Stimulated activated CD8-positive, alpha-beta memory T cell treated with anti-CD3 and anti-CD28 coated beads, Interleukin-12 subunit alpha, Interleukin-12 subunit beta, amount 100 ng/mL, for 24 hours (primary cell): Measurements from ENCODE around the gene MEIS3.

Source experiments
- DNase-seq: peaks from one replicate; pipeline ENCODE4 v3.0.0-alpha.2; 2020; ENCODE audit errors: extremely low read depth

Gene MEIS3

DNA sequence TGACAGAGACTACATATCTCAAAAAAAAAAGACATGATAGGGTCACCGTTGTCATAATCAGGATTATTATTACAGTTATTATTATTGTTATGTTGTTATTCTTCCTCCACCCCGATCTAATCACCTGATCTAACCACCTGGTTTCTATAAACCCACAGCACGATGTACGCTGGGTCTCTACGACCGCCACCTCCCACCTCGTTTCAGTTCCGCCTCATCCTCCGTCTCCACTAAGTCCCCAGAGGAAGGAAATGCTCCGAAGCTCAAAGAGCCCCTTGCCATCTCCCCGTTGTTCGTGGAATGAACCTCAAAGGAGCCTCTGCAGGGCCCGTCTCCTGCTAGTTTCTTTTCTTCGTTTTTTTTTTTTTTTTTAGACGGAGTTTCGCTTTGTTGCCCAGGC lies 15.9 kb upstream of the MEIS3 start:
- DNase-seq, result no peak

DNA sequence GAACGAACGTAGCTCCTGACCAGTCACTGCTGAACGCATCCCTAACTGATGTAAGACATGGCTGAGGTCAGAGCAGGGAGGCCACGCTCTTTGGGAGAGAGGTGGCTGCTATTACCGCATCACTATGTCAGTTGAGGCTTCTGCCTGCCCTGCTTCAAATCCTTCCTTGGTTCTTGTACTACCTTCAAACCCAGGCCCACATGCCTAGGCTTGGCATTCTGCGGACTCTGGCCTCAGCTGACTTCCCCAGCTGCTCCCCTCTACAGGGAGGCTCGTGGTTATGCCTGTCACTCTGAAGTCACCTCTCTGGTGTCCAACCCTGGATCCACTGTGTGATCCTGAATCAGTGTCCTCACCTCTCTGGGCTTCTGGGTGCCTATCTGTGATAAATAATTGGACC lies 14.8 kb upstream of the MEIS3 start:
- DNase-seq, result no peak

DNA sequence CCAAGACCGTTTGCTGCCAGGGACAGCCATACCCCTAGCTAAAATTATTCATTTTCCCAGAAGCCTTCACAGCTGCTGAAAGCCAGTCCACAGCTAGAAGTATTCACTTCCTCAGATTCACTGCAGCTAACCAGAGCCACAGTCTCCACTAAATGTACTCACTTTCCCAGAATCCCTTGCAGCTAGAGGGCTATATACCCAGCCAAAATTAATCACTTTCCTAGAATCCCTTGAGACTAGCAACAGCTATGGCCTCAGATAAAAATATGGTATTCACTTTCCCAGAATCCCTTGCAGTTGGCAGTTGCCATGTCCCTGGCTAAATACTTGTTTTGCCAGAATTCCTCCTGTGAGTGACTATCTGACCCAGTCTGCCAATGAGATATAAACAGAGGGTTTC lies 13.8 kb upstream of the MEIS3 start:
- no peak for DNase-seq

DNA sequence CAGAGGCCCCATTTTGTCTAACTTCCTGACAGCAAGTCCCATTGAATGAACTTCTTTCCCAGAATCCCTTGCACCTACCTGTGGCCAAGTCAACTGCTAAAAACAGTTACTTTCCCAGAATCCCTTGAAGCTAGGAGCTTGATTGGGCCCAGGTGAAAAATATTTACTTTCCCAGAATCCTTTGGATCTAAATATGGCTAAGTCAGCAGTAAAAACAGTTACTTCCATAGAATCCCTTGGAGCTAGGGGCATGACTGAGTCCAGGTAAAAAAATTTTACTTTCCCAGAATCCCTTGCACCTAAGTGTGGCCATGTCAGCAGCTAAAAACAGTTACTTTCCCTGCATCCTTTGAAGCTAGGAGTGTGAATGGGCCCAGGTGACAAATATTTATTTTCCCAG lies 13.2 kb upstream of the MEIS3 start:
- DNase-seq, result no peak

DNA sequence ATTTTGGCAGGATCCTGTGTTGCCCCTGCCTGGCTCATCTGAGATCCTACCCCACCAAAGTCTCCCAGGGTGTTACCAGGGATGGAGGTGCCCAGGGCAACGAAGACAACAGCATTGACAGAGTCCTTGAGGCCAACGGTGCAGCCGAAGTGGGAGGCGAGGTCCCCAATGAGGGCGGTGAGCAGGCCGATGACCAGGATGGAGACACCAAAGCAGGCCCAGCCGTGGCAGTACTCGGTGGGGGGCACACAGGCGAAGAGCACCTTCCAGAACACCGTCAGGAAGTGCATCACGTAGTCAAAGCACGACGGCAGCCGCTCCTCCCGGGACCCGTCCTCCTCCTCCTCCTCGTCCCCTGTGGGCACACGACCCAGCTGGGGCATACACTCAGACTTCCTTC lies 12.8 kb upstream of the MEIS3 start:
- no peak for DNase-seq

DNA sequence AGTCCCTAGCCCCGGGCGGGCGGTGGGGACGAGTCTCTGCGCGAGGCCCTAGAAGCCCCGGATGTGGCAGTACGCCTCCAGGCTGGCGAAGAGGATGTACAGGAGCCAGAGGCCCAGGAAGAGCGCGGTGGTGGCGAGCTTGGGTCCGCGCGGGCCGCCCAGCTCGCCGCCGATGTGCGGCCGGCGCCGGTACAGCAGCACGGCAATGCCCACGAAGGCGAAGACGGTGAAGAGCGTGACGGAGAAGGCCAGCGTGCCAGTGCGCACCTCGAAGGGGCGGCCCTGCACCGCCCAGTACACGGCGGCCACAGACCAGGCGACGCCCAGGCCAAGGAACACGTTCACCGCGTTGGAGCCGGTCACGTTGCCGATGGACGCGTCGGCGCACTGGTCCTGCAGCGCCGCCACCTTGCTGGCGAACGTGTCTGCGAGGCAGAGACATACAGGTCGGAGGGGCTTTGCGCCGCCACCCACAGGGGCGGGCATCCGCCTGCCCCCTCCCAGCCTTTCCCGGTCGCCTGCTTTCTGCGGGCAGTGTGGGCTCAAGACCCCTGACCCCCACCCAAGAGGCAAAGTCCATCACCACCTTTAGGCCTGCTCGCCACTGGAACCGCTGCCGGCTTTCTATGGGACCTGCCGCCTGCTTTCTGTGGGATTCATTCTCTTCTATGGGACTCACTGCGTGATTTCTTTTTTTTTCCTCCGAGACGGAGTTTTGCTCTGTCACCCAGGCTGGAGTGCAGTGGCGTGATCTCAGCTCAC lies 10.9 kb upstream of the MEIS3 start:
- no peak for DNase-seq

DNA sequence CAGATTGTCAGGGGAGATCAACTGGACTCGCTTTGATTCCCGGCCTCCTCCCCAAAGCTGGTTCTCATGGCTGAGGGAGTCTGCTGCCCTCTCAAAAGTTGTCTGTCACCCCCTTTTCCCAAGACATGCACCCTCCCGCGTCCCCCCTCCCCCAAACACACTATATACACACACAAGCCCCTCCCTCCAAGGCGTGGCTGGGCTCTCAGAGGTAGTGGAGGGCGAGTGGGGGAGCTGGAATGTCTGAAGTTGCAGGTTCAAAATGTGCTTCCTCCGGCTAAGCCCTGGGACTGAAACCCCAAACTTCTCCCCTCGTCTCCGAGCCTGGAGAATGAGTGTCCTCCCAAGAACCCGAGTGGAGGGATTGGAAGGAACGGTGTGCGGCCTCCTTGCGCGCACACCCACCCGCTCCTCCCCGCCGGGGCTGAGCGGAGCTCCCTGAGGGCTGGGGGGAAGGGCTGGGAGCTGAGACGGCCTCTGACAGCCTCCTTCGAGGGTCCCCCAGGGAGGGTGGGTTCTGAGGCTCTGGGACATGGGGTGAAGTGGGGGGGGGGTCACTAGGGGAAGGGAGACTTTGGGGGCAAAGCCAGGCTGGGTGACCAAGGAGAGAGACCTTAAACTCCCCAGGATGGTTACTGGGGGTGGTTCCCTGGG lies 9.9 kb upstream of the MEIS3 start:
- DNase-seq, result no peak

DNA sequence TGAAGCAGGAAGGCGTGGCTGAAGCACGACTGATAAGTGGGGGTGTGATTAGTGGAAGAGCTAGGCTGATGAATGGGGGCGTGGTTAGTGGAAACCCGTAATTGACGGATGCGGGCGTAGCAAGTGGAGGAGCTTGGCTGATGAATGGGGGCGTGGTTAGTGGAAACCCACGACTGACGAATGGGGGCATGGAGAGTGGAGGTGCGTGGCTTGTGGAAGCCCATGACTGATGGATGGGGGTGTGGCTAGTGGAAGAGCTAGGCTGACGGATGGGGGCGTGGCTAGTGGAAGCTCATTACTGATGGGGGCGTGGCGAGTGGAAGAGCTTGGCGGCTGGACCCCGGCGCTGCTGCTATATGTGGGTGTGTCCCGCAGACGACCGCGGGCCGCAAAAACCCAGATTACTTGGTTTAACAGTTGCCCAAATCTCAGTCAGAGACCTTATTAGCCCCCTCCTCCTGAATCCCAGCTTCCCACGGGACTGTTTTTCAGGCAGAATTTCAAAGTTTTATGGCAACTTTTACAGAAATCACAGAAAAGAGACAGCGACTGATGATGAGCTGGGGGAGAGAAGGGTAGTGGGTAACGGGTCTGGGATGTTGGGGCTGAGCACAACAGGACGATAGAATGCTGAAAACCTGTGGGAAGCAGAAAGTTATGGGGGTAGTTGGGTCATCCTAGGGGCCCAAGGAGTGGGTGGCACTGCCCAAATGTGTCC lies 9.0 kb upstream of the MEIS3 start:
- DNase-seq, result peak; percentile 56

DNA sequence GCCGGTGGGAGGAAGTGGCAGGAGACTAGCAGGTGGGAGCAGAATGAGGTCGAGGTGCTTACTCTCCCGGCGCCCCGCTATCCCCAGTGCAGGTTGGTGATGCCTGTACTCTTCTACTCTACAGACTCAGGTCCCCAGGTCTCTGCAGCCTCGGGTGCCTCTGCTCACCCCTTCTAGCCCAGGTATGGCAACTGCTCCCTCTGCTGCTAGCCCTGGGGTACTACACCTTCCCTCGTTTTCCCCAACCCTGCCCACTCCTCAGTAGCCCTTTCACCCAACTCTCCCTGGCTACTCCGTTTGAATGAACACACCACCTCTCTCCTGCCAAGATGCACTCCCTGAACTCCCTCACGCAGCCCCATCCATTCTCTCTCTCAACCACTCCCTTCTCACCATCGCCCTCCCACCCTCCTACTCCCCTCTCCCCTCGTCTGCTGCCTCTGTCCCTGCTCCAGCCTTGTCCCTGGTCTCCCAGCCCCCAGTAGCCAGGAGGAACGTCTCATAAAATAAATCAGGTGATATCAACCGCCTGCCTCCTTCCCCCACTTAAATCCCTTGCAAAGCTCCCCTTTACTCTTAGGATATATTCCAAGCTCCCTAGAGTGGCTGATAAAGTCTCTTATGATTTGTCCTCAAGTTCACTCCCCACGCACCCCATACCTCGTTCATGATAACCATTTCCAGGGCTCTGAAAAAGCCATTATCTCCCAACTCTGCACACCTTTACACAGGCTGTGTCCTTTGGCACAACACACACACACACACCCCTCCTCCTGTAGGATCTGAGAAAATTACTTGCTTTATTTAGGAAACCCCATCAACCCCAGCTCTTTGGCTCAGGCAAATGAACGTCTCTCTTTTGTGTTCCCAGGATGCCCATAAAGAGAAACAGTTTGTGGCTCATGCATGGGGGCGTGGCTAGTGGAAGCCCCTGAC lies 8.2 kb upstream of the MEIS3 start:
- no peak for DNase-seq

DNA sequence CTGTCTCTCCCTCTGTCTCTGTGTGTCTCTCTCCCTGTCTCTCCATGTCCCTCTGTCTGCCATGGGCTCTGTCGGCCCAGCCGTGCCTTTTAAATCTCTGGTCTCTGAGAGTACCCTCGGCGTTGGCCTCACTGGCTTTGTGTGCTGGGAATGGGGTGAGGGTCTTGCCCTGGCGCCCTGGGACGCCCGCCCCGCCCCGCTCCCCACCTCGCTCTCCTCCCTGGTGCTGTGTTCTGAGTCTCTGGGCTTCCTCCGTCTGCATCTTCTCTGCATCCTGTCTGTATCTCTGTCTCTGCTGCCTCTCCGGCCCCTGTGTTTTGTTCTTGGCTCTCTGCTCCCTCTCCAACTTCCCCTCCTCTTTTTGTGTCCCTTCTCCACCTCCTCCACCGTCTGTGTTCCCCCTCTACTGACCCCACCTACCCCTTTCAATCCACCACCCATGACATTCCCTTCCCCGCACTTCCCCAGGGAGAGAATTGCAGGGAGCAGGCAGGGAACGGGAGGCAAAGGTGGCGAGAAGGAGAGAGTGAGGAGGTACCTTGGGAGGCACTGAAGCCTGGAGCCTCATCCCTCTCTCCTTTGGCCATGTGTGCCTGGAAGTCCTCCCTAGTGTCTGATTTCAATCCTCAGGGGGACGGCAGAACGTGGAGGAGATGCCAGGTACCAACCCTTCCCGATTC lies 4.0 kb upstream of the MEIS3 start:
- no peak for DNase-seq

DNA sequence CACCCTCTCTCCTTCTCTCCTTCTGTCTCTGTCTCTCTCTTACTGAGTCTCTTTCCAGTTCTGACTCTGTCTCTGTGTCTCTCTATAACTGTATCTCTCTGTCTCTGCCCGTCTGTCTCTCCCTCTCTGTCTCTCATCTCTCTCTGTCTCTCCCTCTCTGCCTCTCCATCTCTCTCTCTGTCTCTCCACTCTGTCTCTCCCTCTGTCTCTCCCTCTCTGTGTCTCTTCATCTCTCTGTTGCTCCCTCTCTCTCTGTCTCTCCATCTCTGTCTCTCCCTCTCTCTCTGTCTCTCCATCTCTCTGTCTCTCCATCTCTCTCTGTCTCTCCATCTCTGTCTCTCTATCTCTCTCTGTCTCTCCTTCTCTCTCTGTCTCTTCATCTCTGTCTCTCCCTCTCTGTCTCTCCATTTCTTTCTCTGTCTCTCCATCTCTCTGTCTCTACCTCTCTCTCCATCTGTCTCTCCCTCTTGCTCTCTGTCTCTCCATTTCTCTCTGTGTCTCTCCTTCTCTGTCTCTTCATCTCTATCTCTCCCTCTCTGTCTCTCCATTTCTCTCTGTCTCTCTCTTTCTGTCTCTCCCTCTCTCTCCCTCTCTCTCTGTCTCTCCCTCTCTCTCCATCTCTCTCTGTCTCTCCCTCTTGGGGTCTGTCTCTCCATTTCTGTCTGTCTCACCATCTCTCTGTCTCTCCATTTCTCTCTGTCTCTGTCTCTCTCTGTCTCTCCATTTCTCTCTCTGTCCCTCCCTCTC lies 3.3 kb upstream of the MEIS3 start:
- no peak for DNase-seq

DNA sequence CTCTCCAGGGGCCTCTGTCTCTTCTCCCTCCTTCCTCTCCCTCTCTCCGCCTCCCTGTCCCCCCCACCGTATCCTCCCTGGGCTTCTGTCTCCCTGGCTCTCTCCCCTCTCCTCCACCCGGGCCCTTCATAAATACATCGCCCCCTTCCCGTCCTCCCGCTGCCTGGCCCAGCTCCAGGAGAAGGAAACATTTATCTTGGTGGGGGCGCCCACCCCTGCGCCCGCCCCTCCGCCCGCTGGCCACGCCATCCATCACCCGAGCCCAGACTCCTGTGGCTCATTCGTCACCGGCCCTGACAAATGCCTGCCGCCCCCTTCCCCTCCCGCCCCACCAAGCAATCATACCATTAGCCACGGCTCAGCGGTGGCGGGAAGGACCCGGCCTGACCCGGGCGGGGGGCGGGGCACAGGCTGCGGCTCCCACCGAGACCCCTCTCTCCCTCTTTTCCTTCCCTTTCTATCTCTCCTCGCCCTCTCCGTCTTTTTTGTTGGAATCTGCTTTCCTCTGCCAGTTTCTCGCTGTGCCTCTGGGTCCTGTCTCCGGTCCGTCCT lies 2.6 kb upstream of the MEIS3 start:
- no peak for DNase-seq

DNA sequence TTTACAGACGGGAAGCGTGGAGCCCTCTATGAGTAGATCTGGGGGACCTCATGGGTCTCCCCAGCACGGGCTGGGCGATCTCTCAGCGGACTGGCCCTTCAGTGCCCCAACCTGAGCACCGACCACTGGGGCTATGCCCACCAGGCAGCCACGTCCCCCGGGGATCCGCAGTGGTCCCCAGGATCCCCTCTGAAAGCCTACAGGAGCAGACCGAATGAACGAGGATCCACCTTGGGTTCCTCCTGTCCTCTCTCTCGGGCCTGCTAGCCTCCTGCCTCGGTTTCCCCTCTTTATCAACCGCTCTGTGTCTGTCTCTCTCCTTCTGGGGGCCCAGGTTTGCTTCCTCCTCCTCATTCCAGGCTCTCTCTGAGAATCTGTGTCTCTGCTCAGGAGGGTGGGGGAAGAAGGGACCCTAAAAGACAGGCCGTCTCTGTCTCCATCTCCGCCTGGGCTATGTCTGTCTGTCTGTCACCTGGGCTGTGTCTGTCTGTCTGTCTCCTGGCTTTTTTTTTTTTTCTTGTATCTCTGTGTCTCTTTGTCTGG lies 2.0 kb upstream of the MEIS3 start:
- DNase-seq, result no peak

DNA sequence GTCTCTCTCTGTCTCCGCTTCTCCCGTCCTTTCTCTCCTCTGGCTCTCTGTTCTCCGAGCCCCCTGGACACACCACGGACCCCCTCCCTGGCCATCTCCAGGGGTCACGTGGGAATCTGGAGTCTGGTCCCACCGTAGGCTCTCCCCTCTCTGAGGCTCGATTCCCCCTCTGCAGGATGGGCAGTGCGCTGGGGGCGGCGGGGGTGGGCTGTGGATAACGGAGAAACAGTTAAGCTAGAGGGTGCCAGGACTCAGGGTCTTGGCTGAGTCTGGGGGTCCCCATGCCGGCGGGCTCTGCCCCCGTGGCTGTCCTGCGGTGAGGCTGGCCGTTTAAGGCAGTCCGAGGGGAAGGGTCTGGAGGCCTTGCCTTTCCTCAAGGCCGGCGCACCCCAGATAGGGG lies 462 bp upstream of the MEIS3 start:
- no peak for DNase-seq

DNA sequence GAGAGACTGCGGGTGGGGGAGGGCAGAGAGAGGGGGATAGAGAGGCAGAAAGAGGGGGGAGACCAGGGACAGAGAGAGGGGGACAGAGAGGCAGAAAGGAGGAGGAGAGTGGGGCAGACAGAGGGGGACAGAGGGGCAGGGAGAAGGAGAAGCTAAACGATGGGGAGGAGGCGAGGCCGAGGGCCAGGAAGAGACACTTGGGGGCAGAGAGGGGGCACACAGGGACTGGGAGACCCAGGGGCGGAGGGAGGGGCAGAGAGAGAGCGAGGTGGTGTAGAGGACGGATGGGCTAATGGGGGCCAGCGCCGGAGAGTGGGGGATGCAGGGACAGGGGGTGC lies 666 bp downstream of the MEIS3 start:
- DNase-seq, result no peak

DNA sequence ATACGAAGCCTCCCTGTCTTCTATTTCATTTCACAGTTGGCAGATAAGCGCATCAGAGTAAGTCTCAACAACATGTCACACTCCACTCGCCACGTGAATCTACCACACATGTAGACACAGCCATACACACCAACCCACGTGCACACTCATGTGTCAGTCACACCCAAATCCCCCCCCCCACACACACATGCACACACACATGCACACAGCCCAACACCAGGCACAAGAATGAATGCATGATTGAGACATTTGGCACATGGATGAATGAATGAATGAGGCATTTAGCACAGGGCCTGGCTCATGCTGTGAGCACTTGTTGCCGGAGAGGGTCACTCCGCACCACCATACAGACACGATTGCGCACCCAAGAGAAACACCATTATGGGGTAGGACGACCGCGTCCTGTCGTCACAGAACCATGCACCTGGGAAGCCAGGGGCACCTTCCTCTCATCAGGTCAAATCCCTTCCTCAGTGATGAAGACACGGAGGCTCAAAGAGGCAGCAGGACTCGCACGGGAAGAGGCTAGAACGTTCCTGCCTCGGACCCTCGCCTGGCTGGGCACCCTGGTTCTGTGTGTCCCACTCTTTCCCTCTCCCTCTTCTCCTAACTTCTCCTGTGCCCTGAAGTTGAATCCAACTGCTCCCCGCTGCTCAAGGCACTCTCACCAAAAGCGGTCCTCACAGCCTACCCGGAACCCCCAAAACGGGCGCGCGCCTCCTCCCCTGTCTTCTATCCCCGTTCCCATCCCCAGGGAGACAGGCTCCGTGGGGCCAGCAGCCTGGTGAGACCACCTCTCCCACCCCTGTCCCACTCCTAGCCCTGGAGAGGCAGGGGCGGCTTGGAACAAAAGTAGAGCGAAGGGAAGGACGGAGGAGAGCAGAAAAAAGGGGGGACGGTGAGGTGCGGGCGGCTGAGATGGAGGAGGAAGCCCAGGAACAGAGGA lies 1.3 kb downstream of the MEIS3 start:
- no peak for DNase-seq

DNA sequence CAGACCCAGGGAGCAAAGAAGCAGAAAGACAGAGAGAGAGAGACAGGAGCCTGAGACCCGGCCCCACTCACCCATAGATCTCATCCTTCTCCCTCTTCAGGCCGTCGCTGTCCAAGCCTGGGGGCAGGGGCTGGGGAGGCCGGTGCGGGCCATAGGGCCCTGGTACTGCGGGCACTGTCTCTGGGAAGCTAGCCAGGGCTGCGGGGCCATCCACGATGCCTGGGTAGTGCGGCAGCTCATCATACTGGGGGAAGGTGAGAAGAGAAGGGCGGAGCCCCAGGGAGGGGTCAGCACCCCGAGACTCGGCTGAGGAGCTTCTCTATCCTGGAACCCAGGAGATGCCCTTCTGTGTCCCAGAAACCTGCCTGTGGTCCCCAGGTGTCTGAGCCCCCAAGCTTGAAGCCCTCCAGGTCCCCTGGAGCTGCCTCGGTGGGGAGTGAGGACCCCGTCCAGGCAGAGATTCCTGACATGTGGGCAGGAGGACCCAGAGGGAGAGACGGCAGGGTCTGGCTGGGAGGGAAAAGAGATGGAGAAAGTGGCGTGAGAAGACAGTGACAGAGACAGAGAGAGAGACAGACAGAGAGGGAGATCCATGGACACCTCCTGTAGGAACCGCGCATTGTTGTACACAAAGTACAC lies 2.1 kb downstream of the MEIS3 start:
- DNase-seq, result no peak

DNA sequence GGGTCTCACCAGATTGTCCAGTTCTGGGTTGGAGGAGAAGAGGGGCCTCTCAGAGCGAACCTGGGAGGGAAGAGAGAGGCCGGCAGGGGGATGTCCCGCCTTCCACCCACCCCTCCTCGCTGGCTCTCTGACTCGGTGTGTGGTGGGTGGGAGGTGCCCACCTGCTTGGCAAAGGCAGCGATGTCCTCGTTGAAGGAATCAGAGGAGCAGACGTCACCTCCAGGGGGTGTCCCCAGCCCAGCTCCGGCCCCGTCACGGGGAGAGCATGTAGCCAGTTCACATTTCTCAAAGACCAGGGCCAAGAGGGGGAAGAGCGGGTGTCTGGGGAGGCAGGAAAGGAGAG lies 2.7 kb downstream of the MEIS3 start:
- DNase-seq, result no peak
